ENCODE results near the gene TCP11L2. TPM values are rescaled to one million over a fixed set of nuclear protein-coding genes. Genes with fewer than 3 reads are reported as not detected.

The TCP11L2 gene
- total and polyA plus RNA-seq, 2 of the 8 experiments (the other 6 are each of a cell fraction or from before 2014, with no cell fraction given), result 2.1 to 7.1 TPM

DNA sequence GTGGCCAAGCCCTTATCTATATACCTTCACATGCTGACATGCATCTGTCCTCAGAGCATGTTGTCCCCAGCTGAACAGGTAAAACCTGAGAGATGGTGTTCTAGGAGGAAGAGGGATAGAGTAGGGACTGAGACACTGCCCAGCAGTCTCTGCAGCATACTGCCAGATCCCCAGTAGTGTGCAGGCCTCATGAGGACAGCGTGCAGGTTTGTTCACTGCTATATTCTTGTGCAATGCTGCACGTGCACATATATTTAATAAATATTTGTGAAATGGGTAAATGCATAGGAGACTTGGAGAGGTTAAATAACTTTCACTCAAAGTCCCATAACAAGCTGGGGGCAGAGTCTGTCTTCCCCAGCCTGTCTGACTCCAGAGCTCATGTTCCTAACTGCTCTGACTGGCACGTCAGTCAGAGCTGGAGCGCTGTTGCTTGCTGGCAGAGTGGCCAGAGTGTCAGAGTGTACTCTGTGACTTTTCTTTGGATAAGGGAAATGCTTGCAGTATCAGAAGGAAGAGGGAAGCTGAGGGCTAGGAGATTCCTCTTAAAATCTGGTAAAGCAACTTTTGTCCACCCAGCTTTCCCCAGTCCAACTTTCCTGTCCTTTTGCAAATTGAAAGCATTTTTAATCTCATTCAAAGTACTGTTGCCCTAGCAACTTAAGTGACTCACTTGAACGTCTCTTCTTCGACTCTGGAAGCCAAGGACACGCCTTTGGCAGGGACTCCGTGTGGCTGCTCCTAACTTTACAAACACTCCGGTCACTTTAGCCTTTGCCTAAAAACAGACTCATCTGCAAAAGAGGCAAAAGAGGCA lies 40.1 kb downstream of the TCP11L2 start (continued):
- TF ChIP-seq, protein P1, sequence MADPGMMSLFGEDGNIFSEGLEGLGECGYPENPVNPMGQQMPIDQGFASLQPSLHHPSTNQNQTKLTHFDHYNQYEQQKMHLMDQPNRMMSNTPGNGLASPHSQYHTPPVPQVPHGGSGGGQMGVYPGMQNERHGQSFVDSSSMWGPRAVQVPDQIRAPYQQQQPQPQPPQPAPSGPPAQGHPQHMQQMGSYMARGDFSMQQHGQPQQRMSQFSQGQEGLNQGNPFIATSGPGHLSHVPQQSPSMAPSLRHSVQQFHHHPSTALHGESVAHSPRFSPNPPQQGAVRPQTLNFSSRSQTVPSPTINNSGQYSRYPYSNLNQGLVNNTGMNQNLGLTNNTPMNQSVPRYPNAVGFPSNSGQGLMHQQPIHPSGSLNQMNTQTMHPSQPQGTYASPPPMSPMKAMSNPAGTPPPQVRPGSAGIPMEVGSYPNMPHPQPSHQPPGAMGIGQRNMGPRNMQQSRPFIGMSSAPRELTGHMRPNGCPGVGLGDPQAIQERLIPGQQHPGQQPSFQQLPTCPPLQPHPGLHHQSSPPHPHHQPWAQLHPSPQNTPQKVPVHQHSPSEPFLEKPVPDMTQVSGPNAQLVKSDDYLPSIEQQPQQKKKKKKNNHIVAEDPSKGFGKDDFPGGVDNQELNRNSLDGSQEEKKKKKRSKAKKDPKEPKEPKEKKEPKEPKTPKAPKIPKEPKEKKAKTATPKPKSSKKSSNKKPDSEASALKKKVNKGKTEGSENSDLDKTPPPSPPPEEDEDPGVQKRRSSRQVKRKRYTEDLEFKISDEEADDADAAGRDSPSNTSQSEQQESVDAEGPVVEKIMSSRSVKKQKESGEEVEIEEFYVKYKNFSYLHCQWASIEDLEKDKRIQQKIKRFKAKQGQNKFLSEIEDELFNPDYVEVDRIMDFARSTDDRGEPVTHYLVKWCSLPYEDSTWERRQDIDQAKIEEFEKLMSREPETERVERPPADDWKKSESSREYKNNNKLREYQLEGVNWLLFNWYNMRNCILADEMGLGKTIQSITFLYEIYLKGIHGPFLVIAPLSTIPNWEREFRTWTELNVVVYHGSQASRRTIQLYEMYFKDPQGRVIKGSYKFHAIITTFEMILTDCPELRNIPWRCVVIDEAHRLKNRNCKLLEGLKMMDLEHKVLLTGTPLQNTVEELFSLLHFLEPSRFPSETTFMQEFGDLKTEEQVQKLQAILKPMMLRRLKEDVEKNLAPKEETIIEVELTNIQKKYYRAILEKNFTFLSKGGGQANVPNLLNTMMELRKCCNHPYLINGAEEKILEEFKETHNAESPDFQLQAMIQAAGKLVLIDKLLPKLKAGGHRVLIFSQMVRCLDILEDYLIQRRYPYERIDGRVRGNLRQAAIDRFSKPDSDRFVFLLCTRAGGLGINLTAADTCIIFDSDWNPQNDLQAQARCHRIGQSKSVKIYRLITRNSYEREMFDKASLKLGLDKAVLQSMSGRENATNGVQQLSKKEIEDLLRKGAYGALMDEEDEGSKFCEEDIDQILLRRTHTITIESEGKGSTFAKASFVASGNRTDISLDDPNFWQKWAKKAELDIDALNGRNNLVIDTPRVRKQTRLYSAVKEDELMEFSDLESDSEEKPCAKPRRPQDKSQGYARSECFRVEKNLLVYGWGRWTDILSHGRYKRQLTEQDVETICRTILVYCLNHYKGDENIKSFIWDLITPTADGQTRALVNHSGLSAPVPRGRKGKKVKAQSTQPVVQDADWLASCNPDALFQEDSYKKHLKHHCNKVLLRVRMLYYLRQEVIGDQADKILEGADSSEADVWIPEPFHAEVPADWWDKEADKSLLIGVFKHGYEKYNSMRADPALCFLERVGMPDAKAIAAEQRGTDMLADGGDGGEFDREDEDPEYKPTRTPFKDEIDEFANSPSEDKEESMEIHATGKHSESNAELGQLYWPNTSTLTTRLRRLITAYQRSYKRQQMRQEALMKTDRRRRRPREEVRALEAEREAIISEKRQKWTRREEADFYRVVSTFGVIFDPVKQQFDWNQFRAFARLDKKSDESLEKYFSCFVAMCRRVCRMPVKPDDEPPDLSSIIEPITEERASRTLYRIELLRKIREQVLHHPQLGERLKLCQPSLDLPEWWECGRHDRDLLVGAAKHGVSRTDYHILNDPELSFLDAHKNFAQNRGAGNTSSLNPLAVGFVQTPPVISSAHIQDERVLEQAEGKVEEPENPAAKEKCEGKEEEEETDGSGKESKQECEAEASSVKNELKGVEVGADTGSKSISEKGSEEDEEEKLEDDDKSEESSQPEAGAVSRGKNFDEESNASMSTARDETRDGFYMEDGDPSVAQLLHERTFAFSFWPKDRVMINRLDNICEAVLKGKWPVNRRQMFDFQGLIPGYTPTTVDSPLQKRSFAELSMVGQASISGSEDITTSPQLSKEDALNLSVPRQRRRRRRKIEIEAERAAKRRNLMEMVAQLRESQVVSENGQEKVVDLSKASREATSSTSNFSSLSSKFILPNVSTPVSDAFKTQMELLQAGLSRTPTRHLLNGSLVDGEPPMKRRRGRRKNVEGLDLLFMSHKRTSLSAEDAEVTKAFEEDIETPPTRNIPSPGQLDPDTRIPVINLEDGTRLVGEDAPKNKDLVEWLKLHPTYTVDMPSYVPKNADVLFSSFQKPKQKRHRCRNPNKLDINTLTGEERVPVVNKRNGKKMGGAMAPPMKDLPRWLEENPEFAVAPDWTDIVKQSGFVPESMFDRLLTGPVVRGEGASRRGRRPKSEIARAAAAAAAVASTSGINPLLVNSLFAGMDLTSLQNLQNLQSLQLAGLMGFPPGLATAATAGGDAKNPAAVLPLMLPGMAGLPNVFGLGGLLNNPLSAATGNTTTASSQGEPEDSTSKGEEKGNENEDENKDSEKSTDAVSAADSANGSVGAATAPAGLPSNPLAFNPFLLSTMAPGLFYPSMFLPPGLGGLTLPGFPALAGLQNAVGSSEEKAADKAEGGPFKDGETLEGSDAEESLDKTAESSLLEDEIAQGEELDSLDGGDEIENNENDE (IDR thresholded peaks at IDR 0.05; ENCODE audit: insufficient replicate concordance, low read length), result no peak
- TF ChIP-seq PHF8 (conservative IDR thresholded peaks at IDR 0.05; ENCODE audit: low read depth, low read length) (no peak), POLR2AphosphoS5 (IDR thresholded peaks at IDR 0.05; ENCODE audit: low read depth, low read length) (no peak), EP300 (IDR thresholded peaks at IDR 0.05; ENCODE audit: borderline replicate concordance in 1 of 2, low read depth in 2 of 2, low read length in 2 of 2) (no peak), SIRT6 (IDR thresholded peaks at IDR 0.05; ENCODE audit: low read length) (no peak), NANOG (IDR thresholded peaks at IDR 0.05; ENCODE audit: insufficient read depth, low read depth, low read length, poor library complexity, severe bottlenecking) (no peak)
- TF ChIP-seq, protein P2, sequence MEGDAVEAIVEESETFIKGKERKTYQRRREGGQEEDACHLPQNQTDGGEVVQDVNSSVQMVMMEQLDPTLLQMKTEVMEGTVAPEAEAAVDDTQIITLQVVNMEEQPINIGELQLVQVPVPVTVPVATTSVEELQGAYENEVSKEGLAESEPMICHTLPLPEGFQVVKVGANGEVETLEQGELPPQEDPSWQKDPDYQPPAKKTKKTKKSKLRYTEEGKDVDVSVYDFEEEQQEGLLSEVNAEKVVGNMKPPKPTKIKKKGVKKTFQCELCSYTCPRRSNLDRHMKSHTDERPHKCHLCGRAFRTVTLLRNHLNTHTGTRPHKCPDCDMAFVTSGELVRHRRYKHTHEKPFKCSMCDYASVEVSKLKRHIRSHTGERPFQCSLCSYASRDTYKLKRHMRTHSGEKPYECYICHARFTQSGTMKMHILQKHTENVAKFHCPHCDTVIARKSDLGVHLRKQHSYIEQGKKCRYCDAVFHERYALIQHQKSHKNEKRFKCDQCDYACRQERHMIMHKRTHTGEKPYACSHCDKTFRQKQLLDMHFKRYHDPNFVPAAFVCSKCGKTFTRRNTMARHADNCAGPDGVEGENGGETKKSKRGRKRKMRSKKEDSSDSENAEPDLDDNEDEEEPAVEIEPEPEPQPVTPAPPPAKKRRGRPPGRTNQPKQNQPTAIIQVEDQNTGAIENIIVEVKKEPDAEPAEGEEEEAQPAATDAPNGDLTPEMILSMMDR (IDR thresholded peaks at IDR 0.05; ENCODE audit: control extremely low read depth in 1 of 3, insufficient read depth in 1 of 3, low read depth in 1 of 3, low read length in 3 of 3), result no peak
